Measurements from ENCODE around the gene TMEM242.

- TF ChIP-seq, protein P1, sequence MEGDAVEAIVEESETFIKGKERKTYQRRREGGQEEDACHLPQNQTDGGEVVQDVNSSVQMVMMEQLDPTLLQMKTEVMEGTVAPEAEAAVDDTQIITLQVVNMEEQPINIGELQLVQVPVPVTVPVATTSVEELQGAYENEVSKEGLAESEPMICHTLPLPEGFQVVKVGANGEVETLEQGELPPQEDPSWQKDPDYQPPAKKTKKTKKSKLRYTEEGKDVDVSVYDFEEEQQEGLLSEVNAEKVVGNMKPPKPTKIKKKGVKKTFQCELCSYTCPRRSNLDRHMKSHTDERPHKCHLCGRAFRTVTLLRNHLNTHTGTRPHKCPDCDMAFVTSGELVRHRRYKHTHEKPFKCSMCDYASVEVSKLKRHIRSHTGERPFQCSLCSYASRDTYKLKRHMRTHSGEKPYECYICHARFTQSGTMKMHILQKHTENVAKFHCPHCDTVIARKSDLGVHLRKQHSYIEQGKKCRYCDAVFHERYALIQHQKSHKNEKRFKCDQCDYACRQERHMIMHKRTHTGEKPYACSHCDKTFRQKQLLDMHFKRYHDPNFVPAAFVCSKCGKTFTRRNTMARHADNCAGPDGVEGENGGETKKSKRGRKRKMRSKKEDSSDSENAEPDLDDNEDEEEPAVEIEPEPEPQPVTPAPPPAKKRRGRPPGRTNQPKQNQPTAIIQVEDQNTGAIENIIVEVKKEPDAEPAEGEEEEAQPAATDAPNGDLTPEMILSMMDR (IDR thresholded peaks at IDR 0.05 in 8 of 11, conservative IDR thresholded peaks at IDR 0.05 in 3 of 11) = no peak
- TF ChIP-seq POLR2A (IDR thresholded peaks at IDR 0.05) = no peak
These were observed 78.5 kb downstream of the TMEM242 start for GRCh38 chr6:157244780-157245179.

Data from spleen (tissue), 7 donors.